GM10248 (cell line): ENCODE results near the gene PCDH10.

ENCODE experiments used
- CTCF ChIA-PET: fragments of 300-600 bp; sonication (Branson Sonifier 250); formaldehyde crosslinking; extraction: SDS; loops from one replicate; lab custom pipeline; 2021; ENCODE audit warnings: antibody characterized with exemption; lab: Yijun Ruan, JAX
- POLR2A ChIA-PET: fragments of 350-650 bp; sonication (Branson Sonifier 250); formaldehyde crosslinking; extraction: SDS; loops from one replicate; lab custom pipeline; 2020; ENCODE audit warnings: antibody characterized with exemption; lab: Yijun Ruan, JAX
- DNase-seq: peaks from one replicate; pipeline ENCODE4 v3.0.0; 2012; ENCODE audit errors: extremely low spot score
- TF ChIP-seq, protein P1 (sequence below): IDR thresholded peaks from 2 replicates; pipeline ENCODE4 v1.5.1; 2012; ENCODE audit warnings: mild to moderate bottlenecking, low read depth; ENCODE audit errors: extremely low read depth, missing control alignments, control extremely low read depth

PCDH10 gene, protein sequence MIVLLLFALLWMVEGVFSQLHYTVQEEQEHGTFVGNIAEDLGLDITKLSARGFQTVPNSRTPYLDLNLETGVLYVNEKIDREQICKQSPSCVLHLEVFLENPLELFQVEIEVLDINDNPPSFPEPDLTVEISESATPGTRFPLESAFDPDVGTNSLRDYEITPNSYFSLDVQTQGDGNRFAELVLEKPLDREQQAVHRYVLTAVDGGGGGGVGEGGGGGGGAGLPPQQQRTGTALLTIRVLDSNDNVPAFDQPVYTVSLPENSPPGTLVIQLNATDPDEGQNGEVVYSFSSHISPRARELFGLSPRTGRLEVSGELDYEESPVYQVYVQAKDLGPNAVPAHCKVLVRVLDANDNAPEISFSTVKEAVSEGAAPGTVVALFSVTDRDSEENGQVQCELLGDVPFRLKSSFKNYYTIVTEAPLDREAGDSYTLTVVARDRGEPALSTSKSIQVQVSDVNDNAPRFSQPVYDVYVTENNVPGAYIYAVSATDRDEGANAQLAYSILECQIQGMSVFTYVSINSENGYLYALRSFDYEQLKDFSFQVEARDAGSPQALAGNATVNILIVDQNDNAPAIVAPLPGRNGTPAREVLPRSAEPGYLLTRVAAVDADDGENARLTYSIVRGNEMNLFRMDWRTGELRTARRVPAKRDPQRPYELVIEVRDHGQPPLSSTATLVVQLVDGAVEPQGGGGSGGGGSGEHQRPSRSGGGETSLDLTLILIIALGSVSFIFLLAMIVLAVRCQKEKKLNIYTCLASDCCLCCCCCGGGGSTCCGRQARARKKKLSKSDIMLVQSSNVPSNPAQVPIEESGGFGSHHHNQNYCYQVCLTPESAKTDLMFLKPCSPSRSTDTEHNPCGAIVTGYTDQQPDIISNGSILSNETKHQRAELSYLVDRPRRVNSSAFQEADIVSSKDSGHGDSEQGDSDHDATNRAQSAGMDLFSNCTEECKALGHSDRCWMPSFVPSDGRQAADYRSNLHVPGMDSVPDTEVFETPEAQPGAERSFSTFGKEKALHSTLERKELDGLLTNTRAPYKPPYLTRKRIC

DNA sequence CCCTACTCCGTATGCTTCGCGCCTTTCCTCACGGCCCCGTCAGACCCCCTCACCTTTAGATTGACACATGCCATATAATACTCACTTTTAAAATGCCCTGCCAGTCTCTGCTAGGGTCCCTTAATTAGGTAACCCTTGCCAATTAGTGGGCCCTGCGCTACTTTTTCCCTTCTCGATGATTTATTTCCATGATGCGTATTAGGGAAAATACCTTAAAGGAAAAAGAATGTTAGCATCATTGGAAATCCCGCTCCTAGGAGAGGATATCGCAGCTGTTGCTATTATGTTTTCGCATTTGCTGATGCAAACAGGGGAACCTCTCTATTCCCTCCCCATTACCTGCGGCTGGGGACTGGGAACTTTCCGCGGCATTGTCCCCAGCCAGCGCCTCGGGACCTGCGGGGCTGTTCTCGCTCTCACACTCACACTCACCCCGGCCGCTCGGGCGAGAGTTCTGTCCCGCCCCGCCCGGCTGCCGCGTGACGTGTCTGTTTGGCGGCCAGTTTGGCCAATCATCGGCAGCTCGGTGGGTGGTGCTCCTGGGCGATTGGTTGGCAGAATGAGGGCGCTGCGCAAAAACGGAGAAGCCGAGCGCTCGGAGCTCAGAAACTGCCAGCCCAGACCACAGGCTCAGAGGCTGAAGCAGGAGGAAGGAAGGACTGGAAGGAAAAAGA lies at the start of gene PCDH10:
Gene PCDH10 (plus strand): TSS at position 605 of the 674 bp plus-strand sequence. CDS start 847 bp downstream, outside the sequence.
- TF ChIP-seq, protein P1, sequence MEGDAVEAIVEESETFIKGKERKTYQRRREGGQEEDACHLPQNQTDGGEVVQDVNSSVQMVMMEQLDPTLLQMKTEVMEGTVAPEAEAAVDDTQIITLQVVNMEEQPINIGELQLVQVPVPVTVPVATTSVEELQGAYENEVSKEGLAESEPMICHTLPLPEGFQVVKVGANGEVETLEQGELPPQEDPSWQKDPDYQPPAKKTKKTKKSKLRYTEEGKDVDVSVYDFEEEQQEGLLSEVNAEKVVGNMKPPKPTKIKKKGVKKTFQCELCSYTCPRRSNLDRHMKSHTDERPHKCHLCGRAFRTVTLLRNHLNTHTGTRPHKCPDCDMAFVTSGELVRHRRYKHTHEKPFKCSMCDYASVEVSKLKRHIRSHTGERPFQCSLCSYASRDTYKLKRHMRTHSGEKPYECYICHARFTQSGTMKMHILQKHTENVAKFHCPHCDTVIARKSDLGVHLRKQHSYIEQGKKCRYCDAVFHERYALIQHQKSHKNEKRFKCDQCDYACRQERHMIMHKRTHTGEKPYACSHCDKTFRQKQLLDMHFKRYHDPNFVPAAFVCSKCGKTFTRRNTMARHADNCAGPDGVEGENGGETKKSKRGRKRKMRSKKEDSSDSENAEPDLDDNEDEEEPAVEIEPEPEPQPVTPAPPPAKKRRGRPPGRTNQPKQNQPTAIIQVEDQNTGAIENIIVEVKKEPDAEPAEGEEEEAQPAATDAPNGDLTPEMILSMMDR: no peak
- peak; percentile 78 for DNase-seq
- ChIA-PET CTCF (interaction anchor here (2.0 kb wide), 1 partner anchor 12 kb away, joined by 4 read pairs; no protein-coding TSS in a partner anchor), POLR2A (no interaction called here)

GRCh38 chr4:133102043-133102442 lies 47.1 kb upstream of the PCDH10 start:
- TF ChIP-seq, protein P1: no peak
- CTCF ChIA-PET: no interaction called here
- DNase-seq: no peak
- POLR2A ChIA-PET: no interaction called here

DNA sequence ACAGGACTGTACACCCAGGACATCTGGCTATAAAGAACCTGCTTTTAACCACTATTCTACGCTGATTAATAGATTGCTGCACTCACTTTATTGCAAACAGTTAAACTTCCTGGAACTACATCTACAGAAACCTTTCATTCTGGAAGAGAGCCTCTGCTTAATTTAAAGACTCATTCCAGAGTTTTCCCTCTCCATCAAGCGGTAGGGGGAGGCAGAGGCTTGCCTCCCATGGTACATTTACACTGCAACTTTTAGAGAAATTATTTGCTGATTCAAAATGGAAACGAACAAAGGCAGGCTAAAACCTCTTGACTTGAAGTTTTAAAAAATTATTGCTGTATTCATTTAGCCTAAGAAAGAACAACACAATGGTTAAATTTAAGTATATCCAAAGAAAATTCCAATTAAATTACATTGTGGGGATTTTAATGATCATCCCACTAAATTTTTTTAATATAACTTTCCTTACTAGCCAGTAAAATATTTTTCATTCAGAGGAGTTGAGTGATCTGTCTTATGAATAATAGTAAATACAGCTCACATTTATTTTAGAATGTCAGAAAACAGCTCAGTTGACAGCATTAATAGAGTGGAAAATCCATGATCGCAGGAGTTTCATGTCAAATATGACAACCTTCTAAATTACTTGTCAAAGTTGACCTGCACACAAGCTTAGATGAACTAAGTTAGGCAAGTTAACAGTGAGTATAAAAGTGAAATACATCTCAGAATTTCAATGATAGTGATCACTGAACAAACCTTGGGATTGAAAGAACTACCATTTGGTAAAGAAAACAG lies 46.3 kb upstream of the PCDH10 start:
- ChIA-PET CTCF (interaction anchor here (0.9 kb wide), 1 partner anchor 15 kb away, joined by 3 read pairs; no protein-coding TSS in a partner anchor), POLR2A (no interaction called here)
- no peak for DNase-seq
- TF ChIP-seq, protein P1: no peak

GRCh38 chr4:133112641-133113040 lies 36.5 kb upstream of the PCDH10 start:
- POLR2A ChIA-PET: no interaction called here
- TF ChIP-seq, protein P1: no peak
- CTCF ChIA-PET: no interaction called here
- DNase-seq: no peak

DNA sequence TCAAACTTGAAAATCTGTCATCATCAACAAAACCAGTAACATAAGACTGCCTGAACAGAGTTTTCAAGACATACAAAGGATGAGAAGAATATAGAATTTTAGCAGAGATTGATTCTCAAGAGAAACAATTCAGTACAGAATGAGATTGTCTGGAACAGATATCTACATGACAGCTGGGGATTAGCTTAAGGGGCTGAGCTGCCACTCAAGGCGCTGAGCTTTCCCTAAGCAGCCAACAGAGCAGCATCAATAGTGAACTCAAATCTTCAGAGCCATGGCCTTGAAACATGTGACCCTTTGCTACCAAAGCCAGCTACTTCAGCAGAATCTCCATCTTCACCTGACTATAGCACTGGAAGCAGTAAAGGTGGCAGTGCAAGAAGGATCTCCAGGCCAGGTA lies 24.3 kb upstream of the PCDH10 start:
- TF ChIP-seq, protein P1: no peak
- DNase-seq: no peak
- POLR2A ChIA-PET: no interaction called here
- CTCF ChIA-PET: interaction anchor here (1.7 to 2.1 kb wide), 2 partner anchors 9 to 22 kb away, joined by 5 to 6 read pairs; no protein-coding TSS in a partner anchor
